Kidney (tissue), 14 donors: ENCODE results near the gene PEX26. TPM values are rescaled to one million over a fixed set of nuclear protein-coding genes. Genes with fewer than 3 reads are reported as not detected.
A peak's percentile ranks its signal among the peaks of the same experiment; 100 is the strongest.

Experiments used
- DNase-seq, 5 donors: peaks; one replicate each; pipeline ENCODE4 v3.0.0-alpha.2; 2013 to 2020
- FAIRE-seq: peaks from 2 replicates; lab custom pipeline; 2012; peaks lifted over from hg19 to GRCh38; lab: Jason Lieb, UNC
- H3K27ac ChIP-seq, 2 donors: one replicate each; pipeline ENCODE4 v1.7.0; 2013; ENCODE audit warnings: low read depth in 2 of 2, low read length in 2 of 2, inconsistent platforms in 1 of 2
- H3K27me3 ChIP-seq: one replicate; pipeline ENCODE4 v1.7.1; 2013; ENCODE audit warnings: low read length, inconsistent platforms; ENCODE audit not compliant: control insufficient read depth, insufficient read depth
- H3K36me3 ChIP-seq, 3 donors: one replicate each; pipeline versions ENCODE4 v1.7.0 to v1.7.1; 2013; ENCODE audit warnings: low read length in 3 of 3, control low read depth in 1 of 3, inconsistent platforms in 1 of 3; ENCODE audit not compliant: insufficient read depth in 3 of 3, control insufficient read depth in 2 of 3
- H3K4me1 ChIP-seq, 3 donors: one replicate each; pipeline versions ENCODE4 v1.7.0 to v1.7.1; 2013; ENCODE audit warnings: low read length in 3 of 3, inconsistent platforms in 1 of 3, low read depth in 1 of 3; ENCODE audit not compliant: control insufficient read depth in 2 of 3, insufficient read depth in 2 of 3
- H3K4me3 ChIP-seq, 3 donors: one replicate each; pipeline versions ENCODE4 v1.7.0 to v1.8.1; 2013; ENCODE audit warnings: low read length in 3 of 3, control low read depth in 1 of 3, inconsistent platforms in 1 of 3
- H3K9ac ChIP-seq, 3 donors: one replicate each; pipeline versions ENCODE4 v1.7.0 to v1.7.1; 2013; ENCODE audit warnings: low read length in 3 of 3, control low read depth in 1 of 3, inconsistent platforms in 1 of 3
- H3K9me3 ChIP-seq, 3 donors: one replicate each; pipeline versions ENCODE4 v1.7.0 to v1.7.1; 2013; ENCODE audit warnings: low read length in 3 of 3, control low read depth in 1 of 3, inconsistent platforms in 1 of 3; ENCODE audit not compliant: control insufficient read depth in 2 of 3, insufficient read depth in 1 of 3
- CTCF ChIP-seq: IDR thresholded peaks from 3 replicates; pipeline ENCODE4 v1.5.1; 2012; ENCODE audit warnings: mild to moderate bottlenecking, moderate library complexity, borderline replicate concordance; ENCODE audit not compliant: insufficient read depth; ENCODE audit errors: extremely low read depth
- intact Hi-C: fragments of 100-400 bp; cut with DNase I; formaldehyde crosslinking; loops from one replicate; pipeline ENCODE4 v1.11.1; 2022
- polyA plus RNA-seq: library from polyadenylated mRNA; stranded (reverse); fragments of 350-450 nt; fragmentation: Illumina TruSeq; extraction: RNeasy Lipid Tissue Mini Kit (QIAGEN cat#74804); gene quantifications from one replicate; pipeline ENCODE4 v1.2.3, GENCODE V29; 2014; ENCODE audit warnings: low read depth, low replicate concordance; ENCODE audit not compliant: insufficient read depth
- total RNA-seq: library from RNA; stranded (reverse); fragmentation: NEBNext Ultra II Directional; extraction: Animal tissue kit (Norgen Biotek cat#: 25700); gene quantifications from one replicate; pipeline ENCODE4 v1.2.1, GENCODE V29; 2021
- donor health status: control.
- donor health status: control.
- donor health status: control.
- donor health status: control.
- donor health status: control.
- donor health status: DM: yes; HTN: yes; CAD: no.
- donor health status: Normal renal cell carcinoma (clear cell type).

Gene PEX26
- total and polyA plus RNA-seq, 2 donors from 2014 or later: 18.1 to 45.2 TPM

- no peak overlapping the region for H3K9ac ChIP-seq
- DNase-seq (no peak), FAIRE-seq (no peak)
- intact Hi-C loops: no loop called here
- H3K4me3 ChIP-seq: no peak overlapping the region
- no peaks in the 10 kb centered on the region for H3K27me3 ChIP-seq
- no peaks in the 10 kb centered on the region for H3K9me3 ChIP-seq
- TF ChIP-seq CTCF: no peak
- no peaks in the 10 kb centered on the region for H3K36me3 ChIP-seq
- H3K27ac ChIP-seq: no peak overlapping the region
- peaks cover 0 to 11% (median 0%) of the 10 kb centered on the region in 3 donors for H3K4me1 ChIP-seq
These were observed 30.4 kb downstream of the PEX26 start for GRCh38 chr22:18108187-18108586.

- DNase-seq (no peak), FAIRE-seq (no peak)
- Histone ChIP-seq H3K4me3 (peak overlapping the region in 1 of 3 donors; percentile 35), H3K36me3 (no peaks in the 10 kb centered on the region), H3K9me3 (no peaks in the 10 kb centered on the region), H3K9ac (no peak overlapping the region), H3K27me3 (no peaks in the 10 kb centered on the region), H3K27ac (no peak overlapping the region), H3K4me1 (peaks cover 0 to 9% (median 0%) of the 10 kb centered on the region in 3 donors)
- TF ChIP-seq CTCF: no peak
- intact Hi-C loops: no loop called here
These were observed 31.8 kb downstream of the PEX26 start for GRCh38 chr22:18109410-18110193.

GRCh38 chr22:18110194-18110953 is 32.6 kb downstream of the PEX26 start, which contains the start of gene TUBA8:
Gene TUBA8, plus strand, starts transcription at chr22:18110809. Its CDS starts 57 bp downstream, at chr22:18110866.
- no peak for TF ChIP-seq CTCF
- Histone ChIP-seq H3K27me3 (no peaks in the 10 kb centered on the region), H3K36me3 (no peaks in the 10 kb centered on the region), H3K27ac (no peak within 1 kb of the TSS), H3K9ac (no peak within 1 kb of the TSS), H3K4me3 (peak within 1 kb of the TSS in 2 of 3 donors; percentile 26 to 35), H3K4me1 (peaks cover 0 to 9% (median 0%) of the 10 kb centered on the region in 3 donors), H3K9me3 (no peaks in the 10 kb centered on the region)
- intact Hi-C loops: no loop called here
- DNase-seq (peak; percentile 79 to 88 (median 84)), FAIRE-seq (no peak)
